MM.1S (cell line): ENCODE measurements around the gene TTC14.

Experiments used
- DNase-seq: peaks from one replicate; pipeline ENCODE4 v3.0.0-alpha.2; 2015
- H2AFZ ChIP-seq: fragments of 300-600 bp; sonication (generic); 2 replicates; pipeline ENCODE4 v1.6.0; 2016; ENCODE audit warnings: antibody characterized with exemption, low read length
- H3F3A ChIP-seq: fragments of 300-600 bp; sonication (generic); 2 replicates; pipeline ENCODE4 v1.6.1; 2016; ENCODE audit warnings: mild to moderate bottlenecking, antibody characterized with exemption, low read length, moderate library complexity, mixed read lengths; ENCODE audit not compliant: insufficient read depth
- H3K27ac ChIP-seq: fragments of 300-600 bp; sonication (generic); 2 replicates; pipeline ENCODE4 v1.5.1; 2016; ENCODE audit warnings: mild to moderate bottlenecking, low read length
- H3K27me3 ChIP-seq: fragments of 300-600 bp; sonication (generic); replicated peaks from 2 replicates; pipeline ENCODE4 v1.6.0; 2016; ENCODE audit warnings: low read length; ENCODE audit not compliant: insufficient read depth
- H3K36me3 ChIP-seq: fragments of 300-600 bp; sonication (generic); replicated peaks from 2 replicates; pipeline ENCODE4 v1.6.1; 2016; ENCODE audit warnings: mild to moderate bottlenecking, low read length, mixed read lengths; ENCODE audit not compliant: insufficient read depth
- H3K4me1 ChIP-seq: fragments of 300-600 bp; sonication (generic); 2 replicates; pipeline ENCODE4 v1.6.1; 2016; ENCODE audit warnings: low read length, mixed read lengths
- H3K4me2 ChIP-seq: fragments of 300-600 bp; sonication (generic); 2 replicates; pipeline ENCODE4 v1.6.0; 2016; ENCODE audit warnings: low read depth, low read length
- H3K4me3 ChIP-seq: fragments of 300-600 bp; sonication (generic); 2 replicates; pipeline ENCODE4 v1.5.1; 2016; ENCODE audit warnings: low read length, mixed read lengths
- H3K79me2 ChIP-seq: fragments of 300-600 bp; sonication (generic); 2 replicates; pipeline ENCODE4 v1.6.1; 2016; ENCODE audit warnings: mixed run types, low read length, mixed read lengths
- H3K9ac ChIP-seq: fragments of 300-600 bp; sonication (generic); 2 replicates; pipeline ENCODE4 v1.6.1; 2016; ENCODE audit warnings: low read length, mixed read lengths
- H3K9me2 ChIP-seq: fragments of 300-600 bp; sonication (generic); replicated peaks from 2 replicates; pipeline ENCODE4 v1.6.1; 2016; ENCODE audit warnings: mild to moderate bottlenecking, low read length, mixed read lengths; ENCODE audit not compliant: insufficient read depth
- H3K9me3 ChIP-seq: fragments of 300-600 bp; sonication (generic); replicated peaks from 2 replicates; pipeline ENCODE4 v1.6.1; 2016; ENCODE audit warnings: mild to moderate bottlenecking, low read length, mixed read lengths; ENCODE audit not compliant: insufficient read depth
- H4K20me1 ChIP-seq: fragments of 300-600 bp; sonication (generic); 2 replicates; pipeline ENCODE4 v1.6.1; 2016; ENCODE audit warnings: mild to moderate bottlenecking, low read length, moderate library complexity, mixed read lengths; ENCODE audit not compliant: insufficient read depth
- EZH2 ChIP-seq: fragments of 300-600 bp; sonication (generic); optimal IDR thresholded peaks from 2 replicates; pipeline ENCODE3; 2017; ENCODE audit warnings: low read depth, mild to moderate bottlenecking, antibody characterized with exemption, low read length, mixed read lengths
- EZH2phosphoT487 ChIP-seq: fragments of 300-600 bp; sonication (generic); IDR thresholded peaks from 2 replicates; pipeline ENCODE4 v1.6.1; 2018; ENCODE audit warnings: antibody characterized with exemption, low read length
- TF ChIP-seq, protein P1 (sequence below): fragments of 300-600 bp; sonication (generic); IDR thresholded peaks from 2 replicates; pipeline ENCODE4 v1.5.1; 2016; ENCODE audit warnings: antibody characterized with exemption, low read length, mixed read lengths

The TTC14 gene

DNA sequence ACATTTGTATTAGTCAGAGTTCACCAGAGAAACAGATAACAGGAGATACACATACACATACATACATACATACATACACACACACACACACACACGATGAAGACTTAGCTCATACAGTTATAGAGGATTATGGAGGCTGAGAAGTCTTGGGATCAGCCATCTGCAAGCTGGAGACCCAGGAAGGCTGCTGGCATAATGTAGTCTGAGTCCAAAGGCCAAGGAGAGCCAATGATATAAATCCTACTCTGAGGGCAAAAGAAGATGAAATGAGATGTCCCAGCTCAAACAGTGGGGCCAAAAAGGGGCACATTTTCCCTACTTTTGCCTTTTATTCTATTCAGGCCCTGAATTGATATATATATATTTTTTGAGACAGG lies 6.4 kb upstream of the TTC14 start:
- H3K9me3 ChIP-seq = no peaks in the 10 kb centered on the region
- H3F3A ChIP-seq = no peaks in the 10 kb centered on the region
- no peak overlapping the region for H3K4me3 ChIP-seq
- no peaks in the 10 kb centered on the region for H3K36me3 ChIP-seq
- TF ChIP-seq, protein P1, sequence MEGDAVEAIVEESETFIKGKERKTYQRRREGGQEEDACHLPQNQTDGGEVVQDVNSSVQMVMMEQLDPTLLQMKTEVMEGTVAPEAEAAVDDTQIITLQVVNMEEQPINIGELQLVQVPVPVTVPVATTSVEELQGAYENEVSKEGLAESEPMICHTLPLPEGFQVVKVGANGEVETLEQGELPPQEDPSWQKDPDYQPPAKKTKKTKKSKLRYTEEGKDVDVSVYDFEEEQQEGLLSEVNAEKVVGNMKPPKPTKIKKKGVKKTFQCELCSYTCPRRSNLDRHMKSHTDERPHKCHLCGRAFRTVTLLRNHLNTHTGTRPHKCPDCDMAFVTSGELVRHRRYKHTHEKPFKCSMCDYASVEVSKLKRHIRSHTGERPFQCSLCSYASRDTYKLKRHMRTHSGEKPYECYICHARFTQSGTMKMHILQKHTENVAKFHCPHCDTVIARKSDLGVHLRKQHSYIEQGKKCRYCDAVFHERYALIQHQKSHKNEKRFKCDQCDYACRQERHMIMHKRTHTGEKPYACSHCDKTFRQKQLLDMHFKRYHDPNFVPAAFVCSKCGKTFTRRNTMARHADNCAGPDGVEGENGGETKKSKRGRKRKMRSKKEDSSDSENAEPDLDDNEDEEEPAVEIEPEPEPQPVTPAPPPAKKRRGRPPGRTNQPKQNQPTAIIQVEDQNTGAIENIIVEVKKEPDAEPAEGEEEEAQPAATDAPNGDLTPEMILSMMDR = no peak
- TF ChIP-seq EZH2 (no peak), EZH2phosphoT487 (no peak)
- H4K20me1 ChIP-seq = no peaks in the 10 kb centered on the region
- no peak overlapping the region for H3K9ac ChIP-seq
- H3K79me2 ChIP-seq = no peaks in the 10 kb centered on the region
- H3K4me2 ChIP-seq = no peak overlapping the region
- no peak for DNase-seq
- H3K27ac ChIP-seq = no peak overlapping the region
- no peaks in the 10 kb centered on the region; the same call in 1 of the 2 replicates for H3K4me1 ChIP-seq
- H3K9me2 ChIP-seq = no peaks in the 10 kb centered on the region
- H2AFZ ChIP-seq = no peak overlapping the region
- no peaks in the 10 kb centered on the region for H3K27me3 ChIP-seq

DNA sequence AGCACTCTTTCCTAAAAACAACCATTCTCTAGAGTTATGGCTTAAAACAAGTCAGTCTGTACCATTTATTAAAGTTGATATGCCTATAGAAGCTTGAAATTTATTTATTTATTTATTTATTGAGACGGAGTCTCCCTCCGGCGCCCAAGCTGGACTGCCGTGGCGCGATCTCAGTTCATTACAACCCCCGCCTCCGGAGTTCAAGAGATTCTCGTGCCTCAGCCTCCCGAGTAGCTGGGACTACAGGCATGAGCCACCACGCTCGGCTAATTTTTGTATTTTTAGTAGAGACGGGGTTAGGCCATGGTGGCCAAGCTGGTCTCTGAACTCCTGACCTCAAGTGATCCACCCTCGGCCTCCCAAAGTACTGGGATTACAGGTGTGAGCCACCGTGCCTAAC lies 1.5 kb upstream of the TTC14 start:
- H3K79me2 ChIP-seq = peaks cover 22% of the 10 kb centered on the region
- no peaks in the 10 kb centered on the region for H4K20me1 ChIP-seq
- H3K9me3 ChIP-seq = no peaks in the 10 kb centered on the region
- H3K27me3 ChIP-seq = no peaks in the 10 kb centered on the region
- TF ChIP-seq, protein P1 = no peak
- TF ChIP-seq EZH2 = no peak
- no peak for TF ChIP-seq EZH2phosphoT487
- peaks cover 21% of the 10 kb centered on the region for H3F3A ChIP-seq
- no peak overlapping the region for H2AFZ ChIP-seq
- no peak overlapping the region for H3K4me2 ChIP-seq
- peaks cover 8% of the 10 kb centered on the region for H3K4me1 ChIP-seq
- no peak overlapping the region for H3K4me3 ChIP-seq
- peaks cover 9% of the 10 kb centered on the region; the same call in 1 of the 2 replicates for H3K36me3 ChIP-seq
- no peak overlapping the region for H3K9ac ChIP-seq
- DNase-seq = no peak
- H3K27ac ChIP-seq = no peak overlapping the region
- H3K9me2 ChIP-seq = no peaks in the 10 kb centered on the region

DNA sequence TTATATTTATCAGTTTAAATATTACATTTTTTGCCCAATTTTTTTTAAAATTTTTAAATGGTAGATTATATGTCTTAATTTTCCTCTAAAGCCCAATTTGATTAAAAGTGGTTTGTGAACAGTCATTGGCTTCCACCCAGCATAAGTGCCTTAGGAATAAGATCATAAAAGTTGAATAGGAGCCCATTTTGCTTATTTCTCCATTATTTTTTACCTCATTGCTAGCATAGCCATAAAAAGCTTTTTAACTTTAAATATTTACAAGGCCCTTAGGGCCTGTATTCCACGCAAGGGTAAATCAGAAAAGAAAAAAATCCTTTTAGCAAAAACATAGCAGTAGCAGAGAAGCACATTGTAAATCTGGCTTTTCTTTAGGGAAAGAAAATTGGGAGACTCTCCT lies 9.0 kb downstream of the TTC14 start:
- peaks cover 28% of the 10 kb centered on the region for H3K36me3 ChIP-seq
- no peak for DNase-seq
- H3K9me3 ChIP-seq = no peaks in the 10 kb centered on the region
- H3K4me2 ChIP-seq = no peak overlapping the region
- TF ChIP-seq EZH2phosphoT487 (no peak), EZH2 (no peak)
- TF ChIP-seq, protein P1 = no peak
- H3F3A ChIP-seq = no peaks in the 10 kb centered on the region
- no peaks in the 10 kb centered on the region for H4K20me1 ChIP-seq
- H3K27me3 ChIP-seq = no peaks in the 10 kb centered on the region
- no peak overlapping the region for H3K4me3 ChIP-seq
- H3K9me2 ChIP-seq = no peaks in the 10 kb centered on the region
- H3K9ac ChIP-seq = no peak overlapping the region
- no peak overlapping the region for H2AFZ ChIP-seq
- H3K4me1 ChIP-seq = no peaks in the 10 kb centered on the region
- no peaks in the 10 kb centered on the region for H3K79me2 ChIP-seq
- no peak overlapping the region for H3K27ac ChIP-seq

DNA sequence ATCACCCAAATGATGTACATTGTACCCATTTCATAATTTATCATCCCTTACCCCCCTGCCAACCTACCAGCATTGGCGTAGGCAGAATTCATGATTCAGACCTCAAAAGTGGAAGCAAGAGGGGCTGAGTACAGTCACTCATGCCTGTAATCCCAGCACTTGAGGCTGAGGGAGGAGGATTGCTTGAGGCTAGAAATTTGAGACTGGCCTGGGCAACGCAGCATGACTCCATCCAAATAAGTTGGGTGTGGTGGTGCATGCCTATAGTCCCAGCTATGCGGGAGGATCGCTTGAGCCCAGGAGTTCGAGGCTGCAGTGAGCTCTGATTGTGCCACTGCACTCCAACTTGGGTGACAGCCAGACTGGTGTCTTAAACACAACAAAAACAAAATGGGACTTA lies 10.4 kb downstream of the TTC14 start:
- DNase-seq = no peak
- Histone ChIP-seq H3K4me1 (no peaks in the 10 kb centered on the region), H3K4me2 (no peak overlapping the region), H3K79me2 (no peaks in the 10 kb centered on the region), H3K9me2 (no peaks in the 10 kb centered on the region), H2AFZ (no peak overlapping the region), H3K36me3 (peaks cover 17% of the 10 kb centered on the region), H3K9me3 (no peaks in the 10 kb centered on the region), H3K4me3 (no peak overlapping the region), H3K9ac (no peak overlapping the region), H3K27me3 (no peaks in the 10 kb centered on the region), H3F3A (no peaks in the 10 kb centered on the region), H3K27ac (no peak overlapping the region), H4K20me1 (no peaks in the 10 kb centered on the region)
- TF ChIP-seq, protein P1 = no peak
- TF ChIP-seq EZH2phosphoT487 (no peak), EZH2 (no peak)
